Smooth muscle cell (in vitro differentiated cells): Measurements from ENCODE around the gene PLIN4. TPM values are rescaled to one million over a fixed set of nuclear protein-coding genes. Genes with fewer than 3 reads are reported as not detected.

Experiments used
- DNase-seq: peaks from one replicate; lab custom pipeline; 2025; ENCODE audit not compliant: unreplicated experiment; lab: John Stamatoyannopoulos, UW
- H2AFZ ChIP-seq: fragments of 200-600 bp; sonication (generic); 2 replicates; pipeline ENCODE4 v1.6.0; 2016; ENCODE audit warnings: antibody characterized with exemption, low read depth, mild to moderate bottlenecking
- H3F3A ChIP-seq: fragments of 200-600 bp; sonication (generic); 2 replicates; pipeline ENCODE4 v1.6.0; 2017; ENCODE audit warnings: antibody characterized with exemption, low read depth
- H3K27ac ChIP-seq: fragments of 200-600 bp; sonication (generic); 2 replicates; pipeline ENCODE4 v1.5.1; 2016; ENCODE audit warnings: low read depth, mild to moderate bottlenecking
- H3K27me3 ChIP-seq: fragments of 200-600 bp; sonication (generic); 2 replicates; pipeline ENCODE4 v1.6.1; 2016; ENCODE audit warnings: low read depth, mild to moderate bottlenecking
- H3K36me3 ChIP-seq: fragments of 200-600 bp; sonication (generic); 2 replicates; pipeline ENCODE4 v1.5.1; 2016; ENCODE audit warnings: low read depth
- H3K4me1 ChIP-seq: fragments of 200-600 bp; sonication (generic); 2 replicates; pipeline ENCODE4 v1.5.1; 2016; ENCODE audit warnings: low read depth
- H3K4me2 ChIP-seq: fragments of 200-600 bp; sonication (generic); 2 replicates; pipeline ENCODE4 v1.6.0; 2016; ENCODE audit warnings: mild to moderate bottlenecking
- H3K4me3 ChIP-seq: fragments of 200-600 bp; sonication (generic); 2 replicates; pipeline ENCODE4 v1.5.1; 2016; ENCODE audit warnings: mild to moderate bottlenecking
- H3K79me2 ChIP-seq: fragments of 200-600 bp; sonication (generic); 2 replicates; pipeline ENCODE4 v1.6.0; 2016; ENCODE audit warnings: low read depth, mild to moderate bottlenecking
- H3K9ac ChIP-seq: fragments of 200-600 bp; sonication (generic); 2 replicates; pipeline ENCODE4 v1.6.0; 2016; ENCODE audit warnings: low read depth
- H3K9me3 ChIP-seq: fragments of 200-600 bp; sonication (generic); replicated peaks from 2 replicates; pipeline ENCODE4 v1.5.1; 2016; ENCODE audit warnings: low read depth
- H4K20me1 ChIP-seq: fragments of 200-600 bp; sonication (generic); 2 replicates; pipeline ENCODE4 v1.6.0; 2016; ENCODE audit warnings: low read depth
- CTCF ChIP-seq: fragments of 200-600 bp; sonication (generic); IDR thresholded peaks from 2 replicates; pipeline ENCODE4 v1.5.1; 2017; ENCODE audit warnings: borderline replicate concordance, mild to moderate bottlenecking, antibody characterized with exemption; ENCODE audit not compliant: insufficient read depth, poor library complexity, severe bottlenecking
- WGBS: methylation state at CpG from one replicate; pipeline ENCODE4 v1.1.7; 2016; ENCODE audit warnings: low lambda C conversion rate; 5-methylcytosine and 5-hydroxymethylcytosine counted together
- polyA plus RNA-seq: library from polyadenylated mRNA; unstranded; fragments of >200 nt; fragmentation: Nextera tagmentation; extraction: Ambion mirVana; gene quantifications from 2 replicates; pipeline ENCODE4 v1.2.1, GENCODE V29; 2016
- total RNA-seq: library from RNA; depleted of rRNA; stranded (reverse); fragments of >200 nt; gene quantifications from 2 replicates; pipeline ENCODE4 v1.2.3, GENCODE V29; 2014

Gene PLIN4
- total and polyA plus RNA-seq, 2 experiments from 2014 or later = 0.23 TPM; not detected in 1

GRCh38 chr19:4539693-4540581, 21.7 kb upstream of the PLIN4 start, which contains the start of gene LRG1:
TSS of gene LRG1 (minus strand) at chr19:4540036. CDS start at chr19:4540013, 23 bp downstream.
- H4K20me1 ChIP-seq = no peaks in the 10 kb centered on the region
- no peak within 1 kb of the TSS for H3K9ac ChIP-seq
- no peaks in the 10 kb centered on the region for H3K4me1 ChIP-seq
- H3K4me3 ChIP-seq = no peak within 1 kb of the TSS
- peaks cover 11% of the 10 kb centered on the region for H3K27me3 ChIP-seq
- DNase-seq = no peak
- TF ChIP-seq CTCF = no peak
- no peaks in the 10 kb centered on the region for H3K79me2 ChIP-seq
- H3F3A ChIP-seq = no peaks in the 10 kb centered on the region
- H3K9me3 ChIP-seq = peaks cover 2% of the 10 kb centered on the region
- whole genome bisulfite sequencing = 80% methylated on average over 14 of the region's 14 CpGs
- no peaks in the 10 kb centered on the region for H3K36me3 ChIP-seq
- H2AFZ ChIP-seq = no peak within 1 kb of the TSS
- H3K4me2 ChIP-seq = no peak within 1 kb of the TSS
- H3K27ac ChIP-seq = no peak within 1 kb of the TSS

- Histone ChIP-seq H3K4me1 (no peaks in the 10 kb centered on the region), H3K9me3 (peaks cover 2% of the 10 kb centered on the region), H3K36me3 (no peaks in the 10 kb centered on the region), H3K27ac (no peak overlapping the region), H3K4me2 (no peak overlapping the region), H3K27me3 (peaks cover 16% of the 10 kb centered on the region), H3F3A (no peaks in the 10 kb centered on the region), H3K9ac (no peak overlapping the region), H4K20me1 (no peaks in the 10 kb centered on the region), H3K79me2 (no peaks in the 10 kb centered on the region), H2AFZ (no peak overlapping the region), H3K4me3 (no peak overlapping the region)
- WGBS = 93% methylated on average over 3 of the region's 3 CpGs
- no peak for TF ChIP-seq CTCF
- no peak for DNase-seq
These were observed 20.9 kb upstream of the PLIN4 start for GRCh38 chr19:4539169-4539692.

GRCh38 chr19:4538601-4538954, 20.3 kb upstream of the PLIN4 start:
- no peak overlapping the region for H3K4me2 ChIP-seq
- H3K79me2 ChIP-seq = no peaks in the 10 kb centered on the region
- WGBS = 96% methylated on average over 13 of the region's 13 CpGs
- no peaks in the 10 kb centered on the region for H4K20me1 ChIP-seq
- no peak overlapping the region for H3K27ac ChIP-seq
- H3K9ac ChIP-seq = no peak overlapping the region
- DNase-seq = no peak
- H3K36me3 ChIP-seq = no peaks in the 10 kb centered on the region
- TF ChIP-seq CTCF = no peak
- no peak overlapping the region for H3K4me3 ChIP-seq
- peaks cover 2% of the 10 kb centered on the region for H3K9me3 ChIP-seq
- no peak overlapping the region for H2AFZ ChIP-seq
- no peaks in the 10 kb centered on the region for H3K4me1 ChIP-seq
- no peaks in the 10 kb centered on the region for H3F3A ChIP-seq
- H3K27me3 ChIP-seq = peaks cover 20% of the 10 kb centered on the region
